Vagina (tissue), 2 donors: ENCODE measurements around the gene MELK.

Source experiments
- POLR2A ChIP-seq, 2 donors: fragments of 450-650 bp; IDR thresholded peaks; one replicate each; pipeline ENCODE4 v1.6.1; 2017; ENCODE audit warnings: antibody characterized with exemption in 2 of 2, mild to moderate bottlenecking in 2 of 2, moderate library complexity in 2 of 2
- POLR2AphosphoS5 ChIP-seq, 2 donors: sonication (generic); formaldehyde crosslinking; IDR thresholded peaks; one replicate each; pipeline ENCODE4 v1.9.0; 2017; ENCODE audit warnings: antibody characterized with exemption in 2 of 2, mild to moderate bottlenecking in 2 of 2, low read depth in 1 of 2; ENCODE audit not compliant: insufficient read depth in 1 of 2
- TF ChIP-seq, protein P1 (sequence below), 3 experiments: fragments of 450-650 bp in 2 of 3; fragments of 200-600 bp in 1 of 3; sonication (generic) in 1 of 3; IDR thresholded peaks; one replicate each; pipeline ENCODE4 v1.5.1; 2017 to 2019; ENCODE audit warnings: antibody characterized with exemption in 3 of 3, mild to moderate bottlenecking in 2 of 3, moderate library complexity in 2 of 3

DNA sequence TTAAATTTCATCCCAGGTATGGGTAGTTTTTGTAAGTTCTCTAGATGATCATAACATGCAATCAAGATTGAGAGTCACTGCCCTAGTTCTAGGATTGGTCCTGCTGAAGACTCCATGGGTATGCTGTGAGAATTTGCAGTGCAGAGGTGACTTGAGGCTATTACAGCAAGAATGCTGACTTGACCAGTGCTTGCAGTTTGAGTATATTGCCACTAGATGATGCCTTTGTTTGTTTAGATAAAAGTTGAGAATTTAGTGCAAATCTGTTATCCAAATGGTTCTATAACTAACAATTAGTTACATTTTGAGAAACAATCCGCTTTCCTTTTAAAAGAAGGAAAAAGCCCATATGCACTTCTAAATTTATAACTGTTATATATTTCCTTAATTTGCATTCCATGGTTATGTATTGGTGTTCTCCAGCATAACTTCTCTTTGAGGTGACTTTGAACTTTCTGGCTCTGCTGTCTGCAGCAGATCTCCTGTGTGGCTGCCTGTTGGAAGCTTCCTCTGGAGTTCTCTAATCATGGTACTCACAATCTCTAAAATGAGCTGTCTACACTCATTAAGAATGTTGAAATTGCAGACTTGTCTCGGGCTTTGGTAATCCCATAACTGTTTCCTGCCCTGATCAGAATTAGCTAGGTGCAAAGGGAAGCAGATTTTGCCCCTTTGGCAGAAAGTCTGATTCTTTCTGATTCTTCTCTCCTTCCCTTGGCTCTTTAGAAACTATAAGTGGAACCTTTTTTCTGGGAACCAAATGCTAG, 24.9 kb downstream of the MELK start:
- TF ChIP-seq, protein P1, sequence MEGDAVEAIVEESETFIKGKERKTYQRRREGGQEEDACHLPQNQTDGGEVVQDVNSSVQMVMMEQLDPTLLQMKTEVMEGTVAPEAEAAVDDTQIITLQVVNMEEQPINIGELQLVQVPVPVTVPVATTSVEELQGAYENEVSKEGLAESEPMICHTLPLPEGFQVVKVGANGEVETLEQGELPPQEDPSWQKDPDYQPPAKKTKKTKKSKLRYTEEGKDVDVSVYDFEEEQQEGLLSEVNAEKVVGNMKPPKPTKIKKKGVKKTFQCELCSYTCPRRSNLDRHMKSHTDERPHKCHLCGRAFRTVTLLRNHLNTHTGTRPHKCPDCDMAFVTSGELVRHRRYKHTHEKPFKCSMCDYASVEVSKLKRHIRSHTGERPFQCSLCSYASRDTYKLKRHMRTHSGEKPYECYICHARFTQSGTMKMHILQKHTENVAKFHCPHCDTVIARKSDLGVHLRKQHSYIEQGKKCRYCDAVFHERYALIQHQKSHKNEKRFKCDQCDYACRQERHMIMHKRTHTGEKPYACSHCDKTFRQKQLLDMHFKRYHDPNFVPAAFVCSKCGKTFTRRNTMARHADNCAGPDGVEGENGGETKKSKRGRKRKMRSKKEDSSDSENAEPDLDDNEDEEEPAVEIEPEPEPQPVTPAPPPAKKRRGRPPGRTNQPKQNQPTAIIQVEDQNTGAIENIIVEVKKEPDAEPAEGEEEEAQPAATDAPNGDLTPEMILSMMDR (IDR thresholded peaks at IDR 0.05), result no peak
- TF ChIP-seq POLR2A (IDR thresholded peaks at IDR 0.05) (no peak), POLR2AphosphoS5 (IDR thresholded peaks at IDR 0.05; ENCODE audit: insufficient read depth in 1 of 2, low read depth in 1 of 2) (no peak)
